ENCODE results near the gene DTNB. TPM values are rescaled to one million over a fixed set of nuclear protein-coding genes. Genes with fewer than 3 reads are reported as not detected.

The DTNB gene
- total RNA-seq, 1 donor from 2014 or later = 26.2 TPM

GRCh38 chr2:25372405-25373268 is 300.7 kb downstream of the DTNB start:
- intact Hi-C loops (cut with DNase I) = no loop called here
- ATAC-seq (no peak), DNase-seq (ENCODE audit: low spot score) (peak; percentile 53)

DNA sequence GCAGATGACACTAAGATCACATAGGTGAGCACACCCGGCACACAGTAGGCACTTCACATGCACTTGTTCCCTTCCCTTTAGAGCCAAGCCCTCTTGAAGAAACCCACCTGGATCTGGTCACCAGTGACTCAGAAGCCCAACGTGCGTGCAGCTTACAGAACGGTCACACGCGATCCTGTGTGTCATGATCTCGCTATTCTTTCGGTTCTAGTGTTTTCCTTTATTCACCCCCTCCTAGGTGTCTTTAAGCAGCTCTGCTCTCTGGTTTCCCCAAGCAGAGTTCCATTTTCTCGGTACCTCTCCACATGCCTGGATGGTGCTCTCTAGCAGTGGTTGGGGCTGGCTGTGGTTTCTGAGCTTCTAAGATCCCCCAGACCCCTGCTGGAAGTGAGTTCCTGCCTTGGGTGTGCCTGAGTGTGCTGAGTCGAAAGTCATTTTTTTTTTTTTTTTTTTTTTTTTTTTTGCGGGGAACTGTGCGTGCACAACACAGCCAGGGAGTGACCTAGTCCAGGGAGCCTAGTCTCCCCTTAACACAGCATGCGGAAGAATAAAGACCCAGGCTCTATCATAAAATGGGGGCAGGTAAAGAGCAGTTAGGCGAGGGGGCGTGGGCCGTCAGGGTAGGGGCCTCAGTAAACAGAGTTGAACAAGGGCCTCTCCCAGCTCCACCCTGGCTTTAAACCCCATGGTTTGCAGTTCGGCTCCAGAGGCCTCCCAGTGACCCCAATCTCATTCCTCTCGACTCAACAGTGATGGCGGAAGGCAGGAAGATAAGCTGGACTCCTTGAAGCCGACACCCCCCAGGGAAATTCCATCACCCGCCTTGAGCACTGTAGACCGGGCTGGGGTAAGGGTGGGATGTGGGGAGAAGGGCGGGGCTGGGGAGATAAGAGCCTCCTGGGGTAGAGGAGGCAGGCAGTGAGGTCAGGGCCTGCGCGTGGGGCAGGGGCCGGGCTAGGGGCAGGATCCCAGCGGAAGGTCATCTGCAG is 301.8 kb downstream of the DTNB start:
- intact Hi-C loops (cut with DNase I) = no loop called here
- DNase-seq (ENCODE audit: low spot score) = peak; percentile 36

GRCh38 chr2:25369876-25370275 is 303.5 kb downstream of the DTNB start:
- DNase-seq (ENCODE audit: low spot score) = peak; percentile 34
- no peak for ATAC-seq
- intact Hi-C loops (cut with DNase I) = no loop called here

More for the DNA sequence above, 301.8 kb downstream of the DTNB start:
- no peak for ATAC-seq

- intact Hi-C loops (cut with DNase I) = no loop called here
- no peak for ATAC-seq
- DNase-seq (ENCODE audit: low spot score) = peak; percentile 45
These were observed 303.9 kb downstream of the DTNB start for GRCh38 chr2:25369439-25369838.

DNA sequence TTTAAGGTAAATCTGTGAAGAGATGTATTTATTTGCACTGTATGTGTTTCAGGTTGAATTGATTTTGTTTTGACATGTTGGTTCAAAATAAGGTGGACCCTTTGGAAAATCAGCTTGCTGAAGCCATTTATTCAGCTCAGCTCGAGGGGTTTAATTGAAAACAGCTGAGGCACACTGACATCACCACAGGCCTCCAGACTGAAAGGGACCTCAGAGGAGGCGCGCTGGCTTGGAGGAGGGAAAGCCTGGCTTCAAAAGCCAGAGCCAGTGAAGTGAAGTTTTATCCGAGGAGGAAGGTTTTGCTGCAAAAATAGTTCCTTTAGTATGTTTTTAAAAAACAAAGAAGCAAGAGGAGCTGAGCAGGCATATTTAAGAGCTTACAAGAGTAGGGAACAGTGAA is 304.7 kb downstream of the DTNB start:
- DNase-seq (ENCODE audit: low spot score) (peak; percentile 66), ATAC-seq (peak; percentile 73)
- intact Hi-C loops (cut with DNase I) = no loop called here

DNA sequence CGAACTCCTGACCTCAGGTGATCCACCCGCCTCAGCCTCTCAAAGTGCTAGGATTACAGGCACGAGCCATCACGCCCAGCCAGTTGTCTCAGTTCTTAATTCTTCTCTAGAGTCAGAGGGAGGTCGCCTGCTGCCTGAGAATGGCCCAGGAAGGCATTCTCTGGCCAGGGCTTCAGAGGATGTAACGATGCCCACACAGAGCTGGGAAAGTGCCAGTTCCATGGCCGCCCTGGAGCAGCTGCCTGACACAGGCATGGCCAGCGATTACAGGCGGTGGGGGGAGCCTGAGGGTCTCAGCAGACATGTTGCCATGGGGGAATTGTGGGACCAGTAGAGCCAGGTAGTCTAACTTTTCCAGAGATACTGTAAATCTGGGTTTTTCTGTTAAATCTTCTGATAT is 306.1 kb downstream of the DTNB start:
- no peak for ATAC-seq
- intact Hi-C loops (cut with DNase I) = no loop called here
- no peak for DNase-seq (ENCODE audit: low spot score)

DNA sequence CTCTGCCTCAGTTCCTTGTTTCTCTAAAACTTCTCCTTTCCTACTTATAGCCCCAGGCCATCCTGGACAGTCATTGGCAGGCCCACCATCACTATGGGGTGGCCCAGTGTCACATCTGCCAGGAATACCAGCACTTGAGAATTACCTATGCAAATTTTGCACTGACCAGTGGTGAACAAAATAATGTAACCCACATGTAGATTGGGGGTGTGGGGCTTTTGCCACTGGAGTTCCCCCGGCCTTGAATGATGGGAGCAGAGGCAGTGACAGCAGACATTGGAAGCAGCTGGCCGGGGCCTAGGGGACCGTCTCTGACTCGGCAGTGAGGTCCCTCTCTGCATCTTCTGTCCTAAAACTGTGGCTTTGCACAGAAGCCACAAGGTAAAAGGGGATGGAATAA is 306.7 kb downstream of the DTNB start:
- no peak for ATAC-seq
- intact Hi-C loops (cut with DNase I) = no loop called here
- DNase-seq (ENCODE audit: low spot score) = no peak

- DNase-seq (ENCODE audit: low spot score) (no peak), ATAC-seq (no peak)
- intact Hi-C loops (cut with DNase I) = no loop called here
These were observed 308.1 kb downstream of the DTNB start for GRCh38 chr2:25365241-25365640.

- DNase-seq (ENCODE audit: low spot score) (no peak), ATAC-seq (no peak)
- intact Hi-C loops (cut with DNase I) = no loop called here
These were observed 309.6 kb downstream of the DTNB start for GRCh38 chr2:25363733-25364132.

DNA sequence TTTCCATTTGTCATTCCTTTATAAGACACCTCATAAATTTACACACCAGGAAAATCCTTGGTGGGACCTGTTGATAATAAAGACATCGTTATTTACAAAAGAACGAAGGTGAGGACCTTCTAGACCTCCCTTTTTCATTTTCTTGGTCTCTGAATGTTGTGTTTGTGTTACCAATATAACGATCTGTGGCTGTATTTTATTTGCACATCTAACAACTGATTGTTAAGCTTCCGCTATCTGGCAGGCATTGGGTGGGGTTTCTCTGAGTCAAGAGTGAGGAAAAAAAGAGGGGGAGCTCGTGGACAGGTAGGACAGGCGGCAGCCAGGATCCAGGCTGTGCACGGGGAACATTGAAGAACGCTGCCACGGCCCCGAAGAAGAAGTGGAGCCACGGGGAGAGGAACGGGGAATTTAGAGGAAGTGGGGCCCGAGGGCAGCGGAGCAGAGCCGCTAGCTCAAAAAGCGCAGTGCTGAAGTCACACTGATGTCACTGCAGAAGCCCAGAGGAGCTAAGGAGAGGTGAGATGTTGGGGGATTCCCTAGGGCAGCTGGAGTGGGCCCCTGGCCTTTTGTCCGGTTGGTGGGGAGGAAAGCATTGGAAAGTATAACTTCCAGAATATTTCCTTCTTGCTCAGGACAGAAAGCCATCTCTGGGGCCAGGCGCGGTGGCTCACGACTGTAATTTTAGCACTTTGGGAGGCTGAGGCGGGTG is 310.8 kb downstream of the DTNB start:
- DNase-seq (ENCODE audit: low spot score) (peak; percentile 76), ATAC-seq (peak; percentile 63)
- intact Hi-C loops (cut with DNase I) = no loop called here

GRCh38 chr2:25362049-25362433 is 311.3 kb downstream of the DTNB start:
- DNase-seq (ENCODE audit: low spot score) = peak; percentile 96
- peak; percentile 98 for ATAC-seq
- intact Hi-C loops (cut with DNase I) = no loop called here

- no peak for DNase-seq (ENCODE audit: low spot score)
- no peak for ATAC-seq
- intact Hi-C loops (cut with DNase I) = no loop called here
These were observed 311.9 kb downstream of the DTNB start for GRCh38 chr2:25361261-25362048.

DNA sequence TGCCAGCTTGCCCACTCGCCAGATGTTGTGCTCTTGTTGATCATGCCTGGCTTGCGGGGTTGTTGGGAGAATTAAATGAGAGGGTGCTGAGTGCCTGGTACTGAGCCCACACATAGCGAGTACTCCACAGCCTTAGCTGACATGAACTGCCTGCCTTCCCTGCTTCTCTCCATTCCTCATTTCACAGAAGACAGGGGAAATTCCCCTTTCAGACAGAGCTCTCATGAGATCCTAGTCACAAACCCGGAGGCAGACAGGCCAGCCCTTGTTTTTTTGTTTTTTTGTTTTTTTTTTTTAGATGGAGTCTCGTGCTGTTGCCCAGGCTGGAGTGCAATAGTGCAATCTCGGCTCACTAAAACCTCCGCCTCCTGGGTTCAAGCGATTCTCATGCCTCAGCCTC is 314.5 kb downstream of the DTNB start:
- DNase-seq (ENCODE audit: low spot score) = no peak
- ATAC-seq = no peak

DNA sequence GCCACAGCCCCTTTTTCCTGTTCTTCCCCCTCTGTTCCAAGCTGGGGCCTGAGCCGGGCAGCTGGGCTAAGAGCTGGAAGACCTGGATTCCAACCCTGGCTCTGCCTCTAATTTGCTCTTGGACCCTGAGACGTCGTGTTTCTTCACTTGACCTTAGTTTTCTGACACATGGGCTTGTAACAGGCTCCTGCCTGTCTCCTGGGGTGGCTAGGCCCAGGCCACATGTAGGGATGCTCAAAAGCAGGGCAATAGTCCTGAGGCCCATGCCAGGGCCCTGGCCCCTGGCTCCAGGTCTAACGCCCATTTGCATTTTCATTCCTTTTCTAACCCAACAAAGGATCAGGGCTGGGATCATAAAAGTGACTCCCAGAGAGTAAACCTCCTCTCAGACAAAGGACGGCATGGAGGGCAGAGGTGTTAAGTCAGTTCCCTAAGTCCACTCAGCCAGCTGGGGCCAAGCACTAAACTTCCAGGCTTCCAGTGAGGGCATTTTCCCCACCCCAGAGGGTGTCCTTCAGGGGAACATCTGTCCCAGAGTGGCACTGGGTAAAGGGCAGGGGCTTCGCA is 315.0 kb downstream of the DTNB start:
- intact Hi-C loops (cut with DNase I) = no loop called here
- DNase-seq (ENCODE audit: low spot score) (no peak), ATAC-seq (no peak)

More for the DNA sequence above, 314.5 kb downstream of the DTNB start:
- intact Hi-C loops (cut with DNase I) = no loop called here

GRCh38 chr2:25356088-25356487 is 317.3 kb downstream of the DTNB start:
- intact Hi-C loops (cut with DNase I) = no loop called here
- DNase-seq (ENCODE audit: low spot score) (no peak), ATAC-seq (no peak)

- DNase-seq (ENCODE audit: low spot score) (no peak), ATAC-seq (no peak)
- intact Hi-C loops (cut with DNase I) = no loop called here
These were observed 318.1 kb downstream of the DTNB start for GRCh38 chr2:25355270-25355669.

DNA sequence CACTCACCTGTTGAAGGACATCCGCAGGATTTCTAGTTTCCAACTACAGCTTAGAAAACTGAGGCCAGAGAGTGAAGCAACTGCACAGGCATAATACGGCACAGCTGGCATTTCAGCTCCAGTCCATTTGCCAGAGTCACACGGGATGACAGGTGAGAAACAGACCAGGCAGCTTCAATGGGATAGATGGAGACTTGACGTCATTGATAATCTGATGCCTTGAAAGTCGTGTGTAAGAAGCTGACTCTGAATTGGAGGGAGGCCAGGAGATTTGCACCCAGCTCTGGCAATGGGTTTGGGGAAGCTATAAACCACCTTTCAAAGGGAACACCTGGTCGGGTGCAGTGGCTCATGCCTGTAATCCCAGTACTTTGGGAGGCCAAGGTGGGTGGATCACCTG is 319.3 kb downstream of the DTNB start:
- intact Hi-C loops (cut with DNase I) = no loop called here
- DNase-seq (ENCODE audit: low spot score) = no peak
- no peak for ATAC-seq

DNA sequence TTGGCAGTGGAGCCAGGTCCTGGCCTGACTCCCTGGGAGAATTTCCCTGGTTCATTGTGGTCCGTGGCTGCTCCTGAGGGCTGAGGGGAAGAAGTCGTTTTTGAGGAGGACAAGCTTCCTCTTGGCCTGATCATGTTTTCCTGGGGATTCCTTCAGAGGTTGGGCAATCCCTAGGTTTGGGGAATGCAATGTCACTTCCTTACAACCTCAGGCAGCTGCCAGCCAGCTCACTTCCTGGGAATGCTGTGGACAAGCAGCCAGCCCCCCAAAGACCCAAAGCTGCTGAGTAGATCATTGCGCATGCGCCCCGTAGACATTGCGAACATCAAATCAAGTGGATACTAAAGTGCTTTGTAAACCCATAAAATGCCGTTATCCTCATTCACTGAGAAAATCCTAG is 324.0 kb downstream of the DTNB start:
- intact Hi-C loops (cut with DNase I) = no loop called here
- DNase-seq (ENCODE audit: low spot score) = no peak
- ATAC-seq = no peak

Measured in sciatic nerve (tissue), 2 donors.